Activated T-cell treated with anti-CD3 and anti-CD28 coated beads, Interleukin-2, amount 50 U/mL, for 4 hours (primary cell): ENCODE measurements around the gene SH3PXD2A. TPM values are rescaled to one million over a fixed set of nuclear protein-coding genes. Genes with fewer than 3 reads are reported as not detected.
"Not testable (repeated sequence)": the region's sequence is repeated elsewhere in the genome, so short reads cannot be mapped to it uniquely, and the experiment has no call there.

ENCODE experiments used
- ATAC-seq, 2 donors: fragments of 200-7000 bp; cut with Tn5 transposase; one replicate each; pipeline ENCODE4 v1.10.0; 2021
- DNase-seq: peaks from one replicate; pipeline ENCODE4 v3.0.0-alpha.2; 2020
- H3K27me3 Mint-ChIP-seq: one replicate; pipeline ENCODE4 v1.8.0; 2021; ENCODE audit warnings: low read depth, mixed read lengths
- H3K36me3 Mint-ChIP-seq: one replicate; pipeline ENCODE4 v1.8.0; 2022; ENCODE audit warnings: mixed read lengths; ENCODE audit not compliant: insufficient read depth
- H3K4me1 Mint-ChIP-seq: one replicate; pipeline ENCODE4 v1.8.0; 2021; ENCODE audit warnings: low read depth, mixed read lengths
- H3K4me3 Mint-ChIP-seq: one replicate; pipeline ENCODE4 v1.8.0; 2021; ENCODE audit warnings: mild to moderate bottlenecking, moderate library complexity, mixed read lengths
- H3K9me3 Mint-ChIP-seq: one replicate; pipeline ENCODE4 v1.8.0; 2021; ENCODE audit warnings: mixed read lengths
- total RNA-seq, 3 donors: library from RNA; stranded (reverse); gene quantifications; one replicate each; pipeline ENCODE4 v1.2.1, GENCODE V29; 2021

SH3PXD2A gene
- total RNA-seq, 3 donors from 2014 or later: 2.4 to 2.8 (median 2.4) TPM

DNA sequence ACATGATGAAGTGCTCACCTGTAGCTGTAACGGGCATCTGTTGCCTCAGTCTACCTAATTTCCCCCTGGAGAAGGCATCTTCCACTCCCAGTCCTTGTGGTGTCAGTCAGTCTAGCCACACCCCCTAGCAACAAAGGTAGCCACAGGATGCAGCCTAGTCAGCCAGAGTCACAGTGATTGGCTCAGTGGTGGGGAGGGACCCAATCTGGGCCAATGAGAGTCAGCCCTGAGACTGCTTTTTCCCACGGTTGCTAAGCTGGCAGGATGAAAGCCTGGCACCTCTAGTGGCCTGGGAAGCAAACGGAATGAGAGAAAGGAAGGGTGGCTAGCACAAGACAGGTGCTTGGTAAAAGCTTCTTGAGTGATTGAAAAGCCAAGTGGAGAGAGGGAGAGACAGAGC is 118.6 kb downstream of the SH3PXD2A start:
- Mint-ChIP-seq H3K27me3 (peaks cover 2% of the 10 kb centered on the region), H3K4me3 (no peak overlapping the region), H3K9me3 (no peaks in the 10 kb centered on the region), H3K36me3 (no peaks in the 10 kb centered on the region), H3K4me1 (no peaks in the 10 kb centered on the region)
- ATAC-seq (peak; percentile 28 to 46), DNase-seq (no peak)

DNA sequence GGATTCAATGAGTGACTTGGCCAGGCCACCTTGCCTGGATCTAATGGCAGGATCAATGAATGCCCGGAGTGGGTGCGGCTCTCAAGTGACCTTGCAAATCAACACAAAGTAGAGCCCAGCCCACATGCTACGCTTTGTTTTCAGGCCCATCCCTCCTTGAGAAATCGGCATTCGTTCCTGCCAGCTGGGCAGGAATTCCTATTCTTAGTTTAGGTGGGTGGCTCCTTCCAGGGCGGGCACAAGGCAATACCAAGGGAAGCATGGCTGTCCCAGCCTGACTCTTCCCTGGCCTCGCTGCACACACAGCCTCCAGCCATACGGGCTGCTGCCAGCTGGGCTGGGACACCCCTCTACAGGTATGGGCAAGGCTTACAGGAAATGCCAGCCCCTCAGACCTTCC is 119.3 kb downstream of the SH3PXD2A start:
- Mint-ChIP-seq H3K36me3 (no peaks in the 10 kb centered on the region), H3K27me3 (peaks cover 2% of the 10 kb centered on the region), H3K9me3 (no peaks in the 10 kb centered on the region), H3K4me1 (peaks cover 3% of the 10 kb centered on the region), H3K4me3 (no peak overlapping the region)
- ATAC-seq (no peak), DNase-seq (no peak)

DNA sequence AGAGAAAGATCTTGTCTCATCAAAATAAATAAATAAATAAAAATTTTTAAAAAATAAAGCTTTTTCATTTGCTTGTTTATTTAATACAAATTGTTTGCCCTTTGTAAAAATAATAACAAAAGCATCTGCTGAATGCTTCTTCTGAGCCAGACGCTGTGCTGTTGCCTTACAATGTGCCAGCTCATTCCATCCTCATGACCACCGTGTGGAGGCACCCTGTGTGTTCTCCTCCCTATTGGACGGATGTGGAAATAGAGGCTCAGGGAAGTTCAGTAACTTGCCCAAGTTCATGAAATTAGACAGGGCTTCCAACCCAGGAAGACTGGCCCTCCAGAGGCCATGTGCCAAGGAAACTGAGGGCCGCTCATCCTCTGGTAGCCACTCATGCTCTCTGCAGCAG is 120.6 kb downstream of the SH3PXD2A start:
- no peak for ATAC-seq
- no peak overlapping the region for H3K4me3 Mint-ChIP-seq
- peaks cover 3% of the 10 kb centered on the region for H3K4me1 Mint-ChIP-seq
- peaks cover 2% of the 10 kb centered on the region for H3K27me3 Mint-ChIP-seq
- H3K36me3 Mint-ChIP-seq: no peaks in the 10 kb centered on the region
- DNase-seq: no peak
- H3K9me3 Mint-ChIP-seq: no peaks in the 10 kb centered on the region

DNA sequence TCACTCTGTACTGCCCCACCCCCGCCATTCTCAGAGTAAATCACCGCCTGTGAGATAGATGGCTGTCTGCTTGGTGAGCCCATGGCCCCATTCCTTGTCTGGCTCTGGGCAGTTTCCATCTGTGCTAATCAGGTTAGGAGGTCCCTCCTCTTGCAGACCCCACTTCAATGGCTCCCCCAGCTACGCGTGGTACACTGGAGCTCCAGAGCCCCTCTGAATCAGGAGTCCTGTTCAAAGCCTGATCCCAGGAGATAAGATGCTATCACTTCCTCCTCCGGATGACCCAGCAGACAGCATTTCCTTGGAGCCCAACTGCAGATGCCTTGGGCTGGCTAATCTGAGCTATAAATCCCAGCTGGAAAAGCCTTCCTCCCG is 122.3 kb downstream of the SH3PXD2A start:
- peaks cover 2% of the 10 kb centered on the region for H3K27me3 Mint-ChIP-seq
- no peaks in the 10 kb centered on the region for H3K36me3 Mint-ChIP-seq
- peaks cover 3% of the 10 kb centered on the region for H3K4me1 Mint-ChIP-seq
- no peak for ATAC-seq
- no peak for DNase-seq
- H3K9me3 Mint-ChIP-seq: no peaks in the 10 kb centered on the region
- H3K4me3 Mint-ChIP-seq: no peak overlapping the region

DNA sequence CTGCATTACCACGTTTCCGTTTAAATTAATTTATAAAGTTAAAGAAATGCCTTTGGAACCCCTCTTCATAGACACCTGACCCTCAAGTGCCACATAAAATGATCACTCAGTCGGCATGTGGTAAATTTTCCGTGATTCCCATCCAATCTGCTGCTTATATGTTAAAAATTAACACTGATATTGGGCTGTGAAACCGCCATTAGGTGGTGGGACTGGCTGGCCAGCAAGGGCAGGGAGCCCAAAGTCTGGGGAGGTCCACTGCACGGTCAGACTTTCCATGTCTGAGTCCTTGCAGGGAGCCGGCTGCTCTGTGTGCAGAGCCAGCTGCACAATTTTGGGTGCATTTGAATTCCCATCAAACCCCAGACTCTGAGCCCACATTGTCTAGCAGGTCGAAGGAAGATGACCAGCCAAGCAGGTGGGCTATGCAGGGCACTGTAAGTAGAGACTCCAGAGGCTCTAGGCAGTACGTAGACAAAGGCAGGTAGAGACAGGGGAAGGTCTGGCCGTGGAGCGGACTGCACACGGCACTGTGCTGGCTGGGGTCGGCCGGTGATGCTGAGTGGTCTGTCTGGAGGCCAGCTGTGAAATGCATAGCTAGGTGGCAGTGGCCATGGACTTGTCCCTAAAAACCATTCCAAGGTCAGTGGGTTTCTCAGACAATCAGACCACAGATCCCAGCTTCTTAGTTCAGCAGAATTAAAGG is 122.9 kb downstream of the SH3PXD2A start:
- Mint-ChIP-seq H3K36me3 (no peaks in the 10 kb centered on the region), H3K9me3 (no peaks in the 10 kb centered on the region), H3K4me3 (no peak overlapping the region), H3K4me1 (peaks cover 3% of the 10 kb centered on the region), H3K27me3 (peaks cover 2% of the 10 kb centered on the region)
- DNase-seq: no peak
- ATAC-seq: no peak

DNA sequence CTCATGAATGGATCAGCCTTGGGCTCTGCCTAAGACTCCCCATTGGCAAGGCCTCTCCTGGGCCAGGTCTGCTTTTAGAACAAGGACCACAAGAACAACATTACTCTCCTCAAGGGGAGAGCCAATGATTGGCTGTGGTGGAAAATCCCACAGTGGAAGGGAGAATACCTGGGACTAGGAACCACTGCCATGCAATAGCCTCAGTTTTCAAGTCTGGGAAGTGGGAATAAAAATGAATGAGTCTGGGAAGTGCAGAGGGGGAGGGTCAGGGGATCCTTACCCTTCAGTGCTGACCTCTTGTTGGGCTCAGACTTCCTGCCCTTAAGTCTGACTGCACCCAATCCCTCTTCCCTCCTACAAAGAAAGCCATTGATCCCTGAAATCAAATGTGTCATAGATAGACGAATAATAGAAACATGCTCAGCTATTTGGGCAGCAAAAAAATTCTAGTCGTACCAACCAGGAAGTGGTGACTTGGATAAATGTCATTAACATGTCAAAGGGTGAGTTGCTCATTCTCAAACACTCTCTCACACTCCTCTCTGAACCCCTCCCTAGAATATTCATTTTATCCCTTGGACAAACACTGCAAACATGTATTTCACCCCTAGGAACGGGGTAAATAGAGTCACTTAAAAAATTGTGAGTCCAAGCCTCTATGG is 123.6 kb downstream of the SH3PXD2A start:
- no peak overlapping the region for H3K4me3 Mint-ChIP-seq
- H3K36me3 Mint-ChIP-seq: no peaks in the 10 kb centered on the region
- ATAC-seq (no peak), DNase-seq (no peak)
- peaks cover 3% of the 10 kb centered on the region for H3K4me1 Mint-ChIP-seq
- peaks cover 2% of the 10 kb centered on the region for H3K27me3 Mint-ChIP-seq
- no peaks in the 10 kb centered on the region for H3K9me3 Mint-ChIP-seq

DNA sequence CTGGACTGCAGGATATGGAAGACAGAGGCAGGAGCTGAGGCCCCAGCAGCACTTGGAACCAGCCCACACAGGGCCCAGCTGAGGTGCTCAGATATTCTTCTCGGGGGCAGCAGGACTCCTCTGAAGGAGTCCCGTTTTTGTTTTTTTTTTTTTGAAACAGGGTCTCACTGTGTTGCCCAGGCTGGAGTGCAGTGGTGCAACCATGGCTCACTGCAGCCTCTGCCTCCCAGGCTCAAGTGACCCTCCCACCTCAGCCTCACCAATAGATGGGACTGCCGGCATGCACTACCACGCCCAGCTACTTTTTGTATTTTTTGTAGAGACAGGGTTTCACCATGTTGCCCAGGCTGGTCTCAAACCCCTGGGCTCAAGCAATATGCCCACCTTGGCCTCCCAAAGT is 124.3 kb downstream of the SH3PXD2A start:
- H3K36me3 Mint-ChIP-seq, ATAC-seq, H3K4me1 Mint-ChIP-seq, H3K27me3 Mint-ChIP-seq, H3K4me3 Mint-ChIP-seq, DNase-seq, H3K9me3 Mint-ChIP-seq: not testable (repeated sequence)

DNA sequence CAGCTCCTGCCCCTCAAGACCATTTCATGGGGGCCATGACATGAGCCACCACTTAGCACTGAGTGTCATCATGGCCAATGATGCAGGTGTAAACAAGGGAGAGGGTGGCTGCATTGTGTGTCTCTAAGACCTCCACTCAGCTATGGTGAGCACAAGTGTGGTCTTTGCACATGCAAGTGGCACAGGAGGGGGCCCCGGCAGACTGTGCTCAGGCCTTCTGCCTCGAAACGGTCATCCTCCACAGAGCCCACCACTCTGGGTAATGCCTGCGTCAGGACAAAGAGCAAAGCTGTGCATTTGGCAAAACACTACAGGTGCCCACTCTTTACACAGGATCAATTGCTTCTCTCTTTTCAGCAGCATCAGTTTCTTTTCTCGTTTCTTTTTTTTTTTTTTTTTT is 125.5 kb downstream of the SH3PXD2A start:
- Mint-ChIP-seq H3K4me1 (peaks cover 3% of the 10 kb centered on the region), H3K36me3 (no peaks in the 10 kb centered on the region), H3K4me3 (no peak overlapping the region), H3K9me3 (no peaks in the 10 kb centered on the region), H3K27me3 (peaks cover 2% of the 10 kb centered on the region)
- DNase-seq: no peak
- ATAC-seq: no peak

DNA sequence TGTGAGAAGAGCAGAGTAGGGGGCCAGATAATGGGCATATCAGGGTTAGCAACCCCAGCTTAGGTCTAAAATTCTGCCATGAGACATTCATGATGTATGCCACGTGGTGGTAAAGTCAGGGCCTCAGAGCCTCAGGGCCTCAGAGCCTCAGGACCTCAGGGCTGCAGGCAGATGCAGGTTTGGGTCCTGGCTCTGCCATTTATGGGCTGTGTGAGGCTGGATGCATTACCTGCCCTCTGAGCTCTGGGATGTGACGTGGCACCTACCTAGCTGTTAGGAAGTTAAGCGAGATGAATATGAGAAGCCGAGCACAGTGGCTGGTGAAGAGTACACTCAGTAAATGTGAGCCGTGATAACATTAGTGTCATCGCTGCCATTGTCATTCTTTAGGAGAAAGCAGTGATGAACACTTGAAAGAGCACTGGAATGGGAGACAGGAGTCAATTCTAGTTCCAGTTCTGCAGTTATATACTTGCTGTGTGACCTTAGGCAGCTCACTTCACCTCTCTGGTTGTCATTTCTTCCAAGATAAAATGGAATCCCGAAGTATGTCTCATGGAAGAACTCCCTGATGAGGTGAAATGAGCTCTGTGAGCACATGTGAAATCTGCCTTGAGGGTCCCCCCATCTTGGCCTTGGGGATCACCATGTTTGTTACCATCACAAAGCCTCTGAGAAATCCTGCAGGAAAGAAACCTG is 127.2 kb downstream of the SH3PXD2A start:
- no peaks in the 10 kb centered on the region for H3K9me3 Mint-ChIP-seq
- H3K36me3 Mint-ChIP-seq: no peaks in the 10 kb centered on the region
- H3K4me1 Mint-ChIP-seq: peaks cover 3% of the 10 kb centered on the region
- H3K4me3 Mint-ChIP-seq: no peak overlapping the region
- no peaks in the 10 kb centered on the region for H3K27me3 Mint-ChIP-seq
- no peak for DNase-seq
- no peak for ATAC-seq

DNA sequence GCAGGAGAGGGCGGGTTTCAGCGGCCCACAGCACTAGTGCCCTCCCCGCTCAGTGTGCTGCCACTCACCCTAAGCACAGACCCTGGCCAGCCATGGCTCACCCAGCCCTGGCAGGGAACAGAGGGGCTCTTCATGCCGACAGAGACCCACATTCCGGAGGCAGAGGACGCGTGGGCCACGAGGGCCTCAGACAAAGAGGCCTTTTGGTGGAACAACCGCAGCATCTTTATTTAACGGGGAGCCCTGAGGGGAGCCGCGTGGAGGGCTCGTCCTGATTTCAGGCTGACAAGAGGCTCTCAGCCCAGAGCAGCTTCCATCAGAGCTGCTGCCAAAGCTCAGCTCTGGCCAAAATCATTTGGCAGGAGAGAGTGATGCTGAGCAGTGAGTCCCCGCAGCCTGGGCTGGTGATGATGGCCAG is 127.8 kb downstream of the SH3PXD2A start:
- no peaks in the 10 kb centered on the region for H3K36me3 Mint-ChIP-seq
- DNase-seq: no peak
- H3K4me3 Mint-ChIP-seq: no peak overlapping the region
- no peaks in the 10 kb centered on the region for H3K9me3 Mint-ChIP-seq
- peaks cover 3% of the 10 kb centered on the region for H3K4me1 Mint-ChIP-seq
- no peak for ATAC-seq
- no peaks in the 10 kb centered on the region for H3K27me3 Mint-ChIP-seq

DNA sequence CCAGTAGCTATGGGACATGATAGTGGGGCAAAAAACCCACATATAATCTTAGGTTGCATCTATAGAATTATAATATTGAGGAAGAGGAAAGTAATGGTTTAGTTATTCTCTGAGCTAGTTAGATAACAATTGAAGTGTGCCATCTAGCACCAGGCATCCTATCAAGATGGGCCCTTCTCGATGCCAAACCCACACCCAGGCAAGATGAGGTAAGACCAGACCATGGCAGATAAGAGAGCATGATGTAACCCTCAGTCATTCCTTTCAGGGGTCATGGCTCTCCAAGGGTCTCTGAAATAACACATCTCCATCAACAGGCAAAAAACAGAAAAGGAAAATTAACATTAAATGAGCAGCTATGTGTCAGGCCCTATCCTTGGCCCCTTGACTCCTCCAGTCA is 128.7 kb downstream of the SH3PXD2A start:
- H3K9me3 Mint-ChIP-seq: no peaks in the 10 kb centered on the region
- no peaks in the 10 kb centered on the region for H3K36me3 Mint-ChIP-seq
- H3K4me3 Mint-ChIP-seq: no peak overlapping the region
- peaks cover 3% of the 10 kb centered on the region for H3K4me1 Mint-ChIP-seq
- DNase-seq (no peak), ATAC-seq (no peak)
- H3K27me3 Mint-ChIP-seq: no peaks in the 10 kb centered on the region

DNA sequence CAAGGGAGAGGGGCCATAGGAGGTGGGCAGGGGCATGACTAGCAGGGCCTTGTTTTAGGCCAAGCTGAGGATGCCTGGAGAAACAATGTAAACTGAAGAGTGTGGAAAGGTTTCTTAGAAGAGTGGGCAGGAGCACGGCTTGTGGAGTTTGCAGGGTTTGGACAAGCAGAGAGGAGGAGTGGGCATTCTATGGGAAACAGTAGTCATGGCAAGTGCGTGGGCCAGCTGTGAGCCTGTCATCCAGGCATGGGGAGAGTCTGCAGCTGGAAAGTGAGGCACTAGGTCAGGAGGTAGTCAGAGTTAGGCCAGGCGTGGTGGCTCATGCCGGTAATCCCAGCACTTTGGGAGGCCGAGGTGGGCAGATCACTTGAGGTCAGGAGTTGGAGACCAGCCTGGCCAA is 130.1 kb downstream of the SH3PXD2A start:
- ATAC-seq: no peak

DNA sequence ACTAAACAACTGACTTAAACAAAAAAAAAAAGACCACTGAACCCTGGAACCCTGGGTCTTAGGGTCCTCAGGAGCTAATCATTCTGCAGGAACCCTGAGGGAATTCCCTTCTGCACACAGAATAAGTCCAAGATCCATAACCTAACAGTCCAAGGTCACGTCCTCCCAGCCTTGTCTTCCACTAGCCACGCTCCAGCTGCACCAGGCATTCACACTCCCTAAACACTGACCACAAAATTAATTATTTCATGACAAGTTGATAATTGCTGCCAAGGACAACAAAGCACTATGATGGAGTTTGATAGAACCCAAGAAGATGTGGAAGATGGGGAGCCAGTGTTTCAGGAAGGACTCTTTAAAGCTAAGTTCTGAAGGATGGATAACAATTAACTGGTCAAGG is 130.6 kb downstream of the SH3PXD2A start:
- no peaks in the 10 kb centered on the region for H3K9me3 Mint-ChIP-seq

More for the DNA sequence above, 130.1 kb downstream of the SH3PXD2A start:
- Mint-ChIP-seq H3K9me3 (no peaks in the 10 kb centered on the region), H3K36me3 (no peaks in the 10 kb centered on the region), H3K4me1 (no peaks in the 10 kb centered on the region), H3K27me3 (no peaks in the 10 kb centered on the region), H3K4me3 (no peak overlapping the region)
- no peak for DNase-seq

DNA sequence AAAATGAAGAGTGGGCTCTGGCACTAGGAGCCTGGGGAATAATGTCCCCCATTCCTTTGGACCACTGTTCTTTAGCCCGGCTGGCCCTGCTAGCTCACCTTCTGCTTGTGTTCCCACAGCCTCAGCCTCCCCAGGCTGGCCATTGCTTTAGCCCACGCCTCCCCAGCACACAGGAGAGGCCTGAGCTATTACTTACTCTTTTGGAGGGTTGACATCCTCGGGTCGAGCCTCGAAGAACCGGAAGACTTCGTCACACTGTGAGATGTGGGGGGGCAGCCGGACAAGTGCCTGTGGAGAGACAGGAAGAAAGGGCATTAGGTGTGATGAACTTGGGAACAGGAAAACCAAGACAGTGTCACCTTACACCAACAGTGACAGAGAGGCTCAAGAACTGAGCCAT is 131.3 kb downstream of the SH3PXD2A start:
- DNase-seq (no peak), ATAC-seq (no peak)
- H3K9me3 Mint-ChIP-seq: no peaks in the 10 kb centered on the region
- H3K4me3 Mint-ChIP-seq: no peak overlapping the region
- H3K27me3 Mint-ChIP-seq: no peaks in the 10 kb centered on the region
- no peaks in the 10 kb centered on the region for H3K36me3 Mint-ChIP-seq
- peaks cover under 1% of the 10 kb centered on the region for H3K4me1 Mint-ChIP-seq

More for the DNA sequence above, 130.6 kb downstream of the SH3PXD2A start:
- DNase-seq (no peak), ATAC-seq (no peak)
- H3K4me1 Mint-ChIP-seq: no peaks in the 10 kb centered on the region
- no peaks in the 10 kb centered on the region for H3K36me3 Mint-ChIP-seq
- no peak overlapping the region for H3K4me3 Mint-ChIP-seq
- H3K27me3 Mint-ChIP-seq: no peaks in the 10 kb centered on the region

DNA sequence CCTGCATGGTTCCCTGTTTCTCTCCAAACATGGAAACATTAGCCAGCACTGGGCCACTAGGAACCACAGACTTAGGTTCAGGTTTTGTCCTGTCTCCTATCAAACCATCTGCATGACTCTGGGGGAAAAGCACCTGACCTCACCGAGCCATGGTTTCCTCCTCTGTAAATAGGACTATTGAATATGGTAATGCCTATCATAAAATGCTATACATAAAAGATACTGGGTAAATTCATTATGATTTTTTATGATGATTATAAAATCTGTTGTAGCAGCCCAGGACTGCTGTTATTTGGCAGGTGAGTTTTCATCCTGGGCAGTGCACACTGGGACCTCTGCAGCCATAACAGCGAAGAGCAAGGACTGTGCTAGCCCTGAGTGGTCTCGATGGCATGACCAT is 131.8 kb downstream of the SH3PXD2A start:
- no peak for ATAC-seq
- H3K4me1 Mint-ChIP-seq: peaks cover 2% of the 10 kb centered on the region
- no peak for DNase-seq
- H3K36me3 Mint-ChIP-seq: no peaks in the 10 kb centered on the region
- H3K27me3 Mint-ChIP-seq: no peaks in the 10 kb centered on the region
- H3K9me3 Mint-ChIP-seq: no peaks in the 10 kb centered on the region
- H3K4me3 Mint-ChIP-seq: no peak overlapping the region
